B cell (primary cell): ENCODE results near the gene ABCC3.

Experiments
- EZH2 ChIP-seq: IDR thresholded peaks from 2 replicates; pipeline ENCODE4 v1.6.1; 2012; ENCODE audit warnings: borderline replicate concordance, low read depth, mild to moderate bottlenecking, moderate library complexity, low read length; ENCODE audit not compliant: insufficient read depth, poor library complexity, severe bottlenecking
- TF ChIP-seq, protein P1 (sequence below): fragments of 200-600 bp; IDR thresholded peaks from one replicate; pipeline ENCODE4 v1.8.0; 2022; ENCODE audit warnings: antibody characterized with exemption, mild to moderate bottlenecking

GRCh38 chr17:50725769-50726655 lies 91.3 kb downstream of the ABCC3 start:
- TF ChIP-seq, protein P1, sequence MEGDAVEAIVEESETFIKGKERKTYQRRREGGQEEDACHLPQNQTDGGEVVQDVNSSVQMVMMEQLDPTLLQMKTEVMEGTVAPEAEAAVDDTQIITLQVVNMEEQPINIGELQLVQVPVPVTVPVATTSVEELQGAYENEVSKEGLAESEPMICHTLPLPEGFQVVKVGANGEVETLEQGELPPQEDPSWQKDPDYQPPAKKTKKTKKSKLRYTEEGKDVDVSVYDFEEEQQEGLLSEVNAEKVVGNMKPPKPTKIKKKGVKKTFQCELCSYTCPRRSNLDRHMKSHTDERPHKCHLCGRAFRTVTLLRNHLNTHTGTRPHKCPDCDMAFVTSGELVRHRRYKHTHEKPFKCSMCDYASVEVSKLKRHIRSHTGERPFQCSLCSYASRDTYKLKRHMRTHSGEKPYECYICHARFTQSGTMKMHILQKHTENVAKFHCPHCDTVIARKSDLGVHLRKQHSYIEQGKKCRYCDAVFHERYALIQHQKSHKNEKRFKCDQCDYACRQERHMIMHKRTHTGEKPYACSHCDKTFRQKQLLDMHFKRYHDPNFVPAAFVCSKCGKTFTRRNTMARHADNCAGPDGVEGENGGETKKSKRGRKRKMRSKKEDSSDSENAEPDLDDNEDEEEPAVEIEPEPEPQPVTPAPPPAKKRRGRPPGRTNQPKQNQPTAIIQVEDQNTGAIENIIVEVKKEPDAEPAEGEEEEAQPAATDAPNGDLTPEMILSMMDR, result no peak
- TF ChIP-seq EZH2, result no peak
